OCI-LY1 (cell line): Measurements from ENCODE around the gene SPINT3.

Experiments
- H2AFZ ChIP-seq: fragments of 200-600 bp; sonication (generic), shearing (Covaris generic); 2 replicates; pipeline ENCODE4 v1.6.0; 2014; ENCODE audit warnings: antibody characterized with exemption, mild to moderate bottlenecking, low read length
- H3F3A ChIP-seq: fragments of 200-600 bp; sonication (generic), shearing (Covaris generic); 2 replicates; pipeline ENCODE4 v1.6.0; 2014; ENCODE audit warnings: mild to moderate bottlenecking, antibody characterized with exemption, low read length, moderate library complexity; ENCODE audit not compliant: insufficient read depth
- H3K27ac ChIP-seq: fragments of 200-600 bp; sonication (generic); 2 replicates; pipeline ENCODE4 v1.5.1; 2014; ENCODE audit warnings: low read length, mixed run types, mild to moderate bottlenecking, low read depth; ENCODE audit not compliant: poor library complexity, severe bottlenecking
- H3K27me3 ChIP-seq: fragments of 200-600 bp; sonication (generic); 2 replicates; pipeline ENCODE4 v1.6.0; 2014; ENCODE audit warnings: antibody characterized with exemption, mild to moderate bottlenecking, low read length, moderate library complexity; ENCODE audit not compliant: insufficient read depth
- H3K36me3 ChIP-seq: fragments of 200-600 bp; sonication (generic); 2 replicates; pipeline ENCODE4 v1.6.1; 2014; ENCODE audit warnings: mild to moderate bottlenecking, antibody characterized with exemption, low read length, moderate library complexity, mixed read lengths; ENCODE audit not compliant: insufficient read depth
- H3K4me1 ChIP-seq: fragments of 200-600 bp; sonication (generic); 2 replicates; pipeline ENCODE4 v1.5.1; 2014; ENCODE audit warnings: mild to moderate bottlenecking, low read length, moderate library complexity; ENCODE audit not compliant: insufficient read depth, severe bottlenecking
- H3K4me2 ChIP-seq: fragments of 200-600 bp; sonication (generic), shearing (Covaris generic); 2 replicates; pipeline ENCODE4 v1.6.1; 2014; ENCODE audit warnings: low read length
- H3K4me3 ChIP-seq: fragments of 200-600 bp; sonication (generic); 2 replicates; pipeline ENCODE4 v1.5.1; 2014; ENCODE audit warnings: low read length, low read depth, mild to moderate bottlenecking, mixed read lengths; ENCODE audit not compliant: poor library complexity, severe bottlenecking
- H3K79me2 ChIP-seq: fragments of 200-600 bp; shearing (Covaris generic); 2 replicates; pipeline ENCODE4 v1.6.1; 2016; ENCODE audit warnings: mixed run types, low read length, mixed read lengths; ENCODE audit not compliant: insufficient read depth
- H3K9ac ChIP-seq: fragments of 200-600 bp; sonication (generic), shearing (Covaris generic); 2 replicates; pipeline ENCODE4 v1.6.1; 2014; ENCODE audit warnings: mild to moderate bottlenecking, low read length, mixed read lengths
- H3K9me2 ChIP-seq: fragments of 200-600 bp; sonication (generic), shearing (Covaris generic); 2 replicates; pipeline ENCODE4 v1.6.1; 2014; ENCODE audit warnings: low read depth, mild to moderate bottlenecking, low read length, mixed read lengths
- H3K9me3 ChIP-seq: fragments of 200-600 bp; shearing (Covaris generic); 2 replicates; pipeline ENCODE4 v1.6.1; 2014; ENCODE audit warnings: low read length, mixed read lengths
- H4K20me1 ChIP-seq: fragments of 200-600 bp; sonication (generic), shearing (Covaris generic); 2 replicates; pipeline ENCODE4 v1.6.0; 2016; ENCODE audit warnings: mild to moderate bottlenecking, low read length; ENCODE audit not compliant: insufficient read depth
- EZH2 ChIP-seq: fragments of 200-600 bp; sonication (generic), shearing (Covaris generic); IDR thresholded peaks from 2 replicates; pipeline ENCODE4 v1.8.0; 2017; ENCODE audit warnings: borderline replicate concordance, mixed run types, mild to moderate bottlenecking, antibody characterized with exemption, low read length, moderate library complexity, mixed read lengths
- TF ChIP-seq, protein P1 (sequence below): fragments of 200-600 bp; sonication (generic), shearing (Covaris generic); IDR thresholded peaks from 2 replicates; pipeline ENCODE4 v1.5.1; 2017; ENCODE audit warnings: mild to moderate bottlenecking, antibody characterized with exemption, low read length, moderate library complexity, mixed read lengths

The SPINT3 gene

DNA sequence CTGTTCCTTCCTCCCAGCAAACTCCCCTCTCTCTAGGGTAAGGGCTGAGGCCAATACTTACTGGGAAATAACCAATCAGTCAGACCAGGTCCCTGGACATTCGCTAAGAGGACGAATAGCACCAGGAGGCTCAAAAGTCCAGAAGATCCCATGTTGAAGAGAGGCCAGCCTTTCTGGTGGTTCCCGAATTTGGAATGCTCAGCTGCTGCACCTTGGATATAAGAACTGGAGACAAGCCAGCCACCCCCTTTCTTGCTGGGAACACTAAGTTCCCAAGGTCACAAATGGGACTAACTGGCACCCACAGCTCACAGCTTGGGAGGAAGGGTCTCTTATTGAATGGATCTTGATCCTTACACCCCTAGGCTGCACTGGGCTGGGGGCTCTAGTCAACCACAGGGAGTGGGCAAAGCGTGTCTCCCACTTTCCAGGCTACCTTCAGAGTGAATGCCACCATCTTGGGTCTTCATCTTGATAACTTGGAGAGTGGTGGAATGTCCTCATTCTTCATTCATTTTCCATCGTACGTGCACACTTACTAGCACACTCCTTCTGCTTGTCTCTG, 31.9 kb upstream of the SPINT3 start, which contains the start of gene EPPIN:
Gene EPPIN (minus strand): TSS at position 196 of the 565 bp plus-strand sequence. CDS start 44 bp downstream, at position 152.
- Histone ChIP-seq H2AFZ (no peak within 1 kb of the TSS), H4K20me1 (no peaks in the 10 kb centered on the region), H3K79me2 (no peaks in the 10 kb centered on the region), H3K27ac (no peak within 1 kb of the TSS), H3K9ac (no peak within 1 kb of the TSS), H3K27me3 (no peaks in the 10 kb centered on the region), H3K9me3 (no peaks in the 10 kb centered on the region), H3K4me2 (no peak within 1 kb of the TSS), H3K4me3 (no peak within 1 kb of the TSS), H3K36me3 (no peaks in the 10 kb centered on the region), H3F3A (no peaks in the 10 kb centered on the region), H3K9me2 (no peaks in the 10 kb centered on the region), H3K4me1 (no peaks in the 10 kb centered on the region)
- TF ChIP-seq, protein P1, sequence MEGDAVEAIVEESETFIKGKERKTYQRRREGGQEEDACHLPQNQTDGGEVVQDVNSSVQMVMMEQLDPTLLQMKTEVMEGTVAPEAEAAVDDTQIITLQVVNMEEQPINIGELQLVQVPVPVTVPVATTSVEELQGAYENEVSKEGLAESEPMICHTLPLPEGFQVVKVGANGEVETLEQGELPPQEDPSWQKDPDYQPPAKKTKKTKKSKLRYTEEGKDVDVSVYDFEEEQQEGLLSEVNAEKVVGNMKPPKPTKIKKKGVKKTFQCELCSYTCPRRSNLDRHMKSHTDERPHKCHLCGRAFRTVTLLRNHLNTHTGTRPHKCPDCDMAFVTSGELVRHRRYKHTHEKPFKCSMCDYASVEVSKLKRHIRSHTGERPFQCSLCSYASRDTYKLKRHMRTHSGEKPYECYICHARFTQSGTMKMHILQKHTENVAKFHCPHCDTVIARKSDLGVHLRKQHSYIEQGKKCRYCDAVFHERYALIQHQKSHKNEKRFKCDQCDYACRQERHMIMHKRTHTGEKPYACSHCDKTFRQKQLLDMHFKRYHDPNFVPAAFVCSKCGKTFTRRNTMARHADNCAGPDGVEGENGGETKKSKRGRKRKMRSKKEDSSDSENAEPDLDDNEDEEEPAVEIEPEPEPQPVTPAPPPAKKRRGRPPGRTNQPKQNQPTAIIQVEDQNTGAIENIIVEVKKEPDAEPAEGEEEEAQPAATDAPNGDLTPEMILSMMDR, result no peak
- no peak for TF ChIP-seq EZH2

- Histone ChIP-seq H3K27ac (no peak overlapping the region), H3K4me2 (no peak overlapping the region), H3K27me3 (no peaks in the 10 kb centered on the region), H3K4me1 (no peaks in the 10 kb centered on the region), H4K20me1 (no peaks in the 10 kb centered on the region), H2AFZ (no peak overlapping the region), H3K9ac (no peak overlapping the region), H3K36me3 (no peaks in the 10 kb centered on the region), H3K9me3 (no peaks in the 10 kb centered on the region), H3K9me2 (no peaks in the 10 kb centered on the region), H3K4me3 (no peak overlapping the region), H3F3A (no peaks in the 10 kb centered on the region), H3K79me2 (no peaks in the 10 kb centered on the region)
- TF ChIP-seq, protein P1, result peak; percentile 35; the same call in 1 of the 2 replicates
- TF ChIP-seq EZH2, result no peak
Observed at GRCh38 chr20:45545754-45546453, 30.5 kb upstream of the SPINT3 start.

DNA sequence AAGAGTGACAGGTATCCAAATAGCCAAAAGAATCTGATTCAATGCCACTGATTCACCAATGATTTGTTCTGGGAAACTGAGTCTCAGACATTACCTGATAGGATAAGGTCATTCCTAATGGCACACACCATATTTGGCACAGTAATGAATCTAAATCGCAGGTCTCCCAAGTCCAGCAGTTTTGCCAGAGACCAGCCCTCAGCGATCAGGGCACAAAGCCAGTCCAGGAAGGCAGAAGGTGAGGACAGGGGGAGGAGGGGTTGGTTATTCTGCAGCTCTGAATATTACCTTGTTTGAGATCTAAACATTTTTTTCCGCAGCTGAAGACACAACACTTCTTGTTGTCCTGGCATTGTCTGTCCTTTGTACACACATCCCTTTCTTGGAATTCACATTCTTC, 29.9 kb upstream of the SPINT3 start:
- no peaks in the 10 kb centered on the region for H3K27me3 ChIP-seq
- TF ChIP-seq, protein P1, result no peak
- TF ChIP-seq EZH2, result no peak
- no peaks in the 10 kb centered on the region for H3K9me2 ChIP-seq
- no peak overlapping the region for H3K9ac ChIP-seq
- H3K4me2 ChIP-seq, result no peak overlapping the region
- no peaks in the 10 kb centered on the region for H3F3A ChIP-seq
- H3K9me3 ChIP-seq, result no peaks in the 10 kb centered on the region
- no peaks in the 10 kb centered on the region for H3K36me3 ChIP-seq
- no peak overlapping the region for H2AFZ ChIP-seq
- no peaks in the 10 kb centered on the region for H3K4me1 ChIP-seq
- H3K27ac ChIP-seq, result no peak overlapping the region
- no peaks in the 10 kb centered on the region for H3K79me2 ChIP-seq
- no peaks in the 10 kb centered on the region for H4K20me1 ChIP-seq
- no peak overlapping the region for H3K4me3 ChIP-seq
